Mesendoderm (in vitro differentiated cells): ENCODE results near the gene PCSK6.

ENCODE experiments used
- DNase-seq: peaks from one replicate; pipeline ENCODE4 v3.0.0; 2013
- H2AK5ac ChIP-seq: 2 replicates; pipeline ENCODE4 v1.6.1; 2013; ENCODE audit warnings: low read length, inconsistent platforms
- H2BK120ac ChIP-seq: 2 replicates; pipeline ENCODE4 v1.6.1; 2013; ENCODE audit warnings: low read depth, mild to moderate bottlenecking, low read length, moderate library complexity, mixed read lengths
- H2BK15ac ChIP-seq: replicated peaks from 2 replicates; pipeline ENCODE4 v1.6.1; 2013; ENCODE audit warnings: low read depth, mild to moderate bottlenecking, moderate library complexity
- H2BK5ac ChIP-seq: 2 replicates; pipeline ENCODE4 v1.6.1; 2013; ENCODE audit warnings: low read length, inconsistent platforms
- H3K18ac ChIP-seq: 2 replicates; pipeline ENCODE4 v1.6.1; 2013; ENCODE audit warnings: mild to moderate bottlenecking, low read length, mixed read lengths
- H3K23ac ChIP-seq: one replicate; pipeline ENCODE4 v1.6.1; 2013; ENCODE audit warnings: low read length
- H3K27ac ChIP-seq: 2 replicates; pipeline ENCODE4 v1.5.1; 2013; ENCODE audit warnings: low read depth, mild to moderate bottlenecking, inconsistent platforms, low read length, moderate library complexity
- H3K27me3 ChIP-seq: 2 replicates; pipeline ENCODE4 v1.6.1; 2013; ENCODE audit warnings: low read length, control low read depth, mild to moderate bottlenecking, inconsistent platforms; ENCODE audit not compliant: insufficient read depth, poor library complexity
- H3K36me3 ChIP-seq: 2 replicates; pipeline ENCODE4 v1.6.1; 2013; ENCODE audit warnings: low read length, inconsistent platforms; ENCODE audit not compliant: control insufficient read depth, insufficient read depth
- H3K4ac ChIP-seq: one replicate; pipeline ENCODE4 v1.6.1; 2013; ENCODE audit warnings: low read depth, mild to moderate bottlenecking, low read length, moderate library complexity
- H3K4me1 ChIP-seq: 2 replicates; pipeline ENCODE4 v1.6.1; 2013; ENCODE audit warnings: low read depth, low read length, inconsistent platforms; ENCODE audit not compliant: control insufficient read depth
- H3K4me2 ChIP-seq: 2 replicates; pipeline ENCODE4 v1.6.1; 2013; ENCODE audit warnings: low read length
- H3K4me3 ChIP-seq: 2 replicates; pipeline ENCODE4 v1.5.1; 2013; ENCODE audit warnings: mild to moderate bottlenecking, low read length
- H3K56ac ChIP-seq: one replicate; pipeline ENCODE4 v1.6.1; 2013; ENCODE audit warnings: low read length
- H3K79me1 ChIP-seq: 2 replicates; pipeline ENCODE4 v1.6.1; 2013; ENCODE audit warnings: low read length, inconsistent platforms
- H3K79me2 ChIP-seq: 2 replicates; pipeline ENCODE4 v1.6.1; 2013; ENCODE audit warnings: mild to moderate bottlenecking, low read length; ENCODE audit not compliant: control insufficient read depth, insufficient read depth
- H3K9ac ChIP-seq: 2 replicates; pipeline ENCODE4 v1.6.1; 2013; ENCODE audit warnings: low read length, inconsistent platforms
- H4K5ac ChIP-seq: one replicate; pipeline ENCODE4 v1.6.1; 2013; ENCODE audit warnings: low read length
- H4K8ac ChIP-seq: one replicate; pipeline ENCODE4 v1.6.1; 2013; ENCODE audit warnings: low read depth, mild to moderate bottlenecking, control low read depth, low read length, moderate library complexity
- WGBS: extraction: QIAGEN DNeasy Blood & Tissue Kit; methylation state at CpG from one replicate; pipeline ENCODE4 v1.1.7; 2013; ENCODE audit warnings: low lambda C conversion rate, missing lambda C conversion rate; ENCODE audit not compliant: insufficient coverage; ENCODE audit errors: extremely low coverage; 5-methylcytosine and 5-hydroxymethylcytosine counted together

The PCSK6 gene

GRCh38 chr15:101372149-101372577, 117.3 kb downstream of the PCSK6 start:
- H3K27ac ChIP-seq, result no peak overlapping the region
- H4K8ac ChIP-seq, result no peak overlapping the region
- H3K9ac ChIP-seq, result no peak overlapping the region
- no peak overlapping the region for H3K56ac ChIP-seq
- no peaks in the 10 kb centered on the region for H3K79me2 ChIP-seq
- WGBS, result no CpG with 5 or more reads among the region's 13 CpGs
- H3K23ac ChIP-seq, result no peak overlapping the region
- no peak overlapping the region for H2BK5ac ChIP-seq
- H2AK5ac ChIP-seq, result no peak overlapping the region
- H3K4me3 ChIP-seq, result no peak overlapping the region
- no peaks in the 10 kb centered on the region for H3K79me1 ChIP-seq
- H3K4me1 ChIP-seq, result peaks cover 4% of the 10 kb centered on the region
- no peaks in the 10 kb centered on the region for H3K36me3 ChIP-seq
- H3K4ac ChIP-seq, result no peak overlapping the region
- no peak overlapping the region for H2BK120ac ChIP-seq
- H3K18ac ChIP-seq, result no peak overlapping the region
- H4K5ac ChIP-seq, result no peak overlapping the region
- no peak for DNase-seq
- no peak overlapping the region for H3K4me2 ChIP-seq
- H3K27me3 ChIP-seq, result no peaks in the 10 kb centered on the region
- no peak overlapping the region for H2BK15ac ChIP-seq

DNA sequence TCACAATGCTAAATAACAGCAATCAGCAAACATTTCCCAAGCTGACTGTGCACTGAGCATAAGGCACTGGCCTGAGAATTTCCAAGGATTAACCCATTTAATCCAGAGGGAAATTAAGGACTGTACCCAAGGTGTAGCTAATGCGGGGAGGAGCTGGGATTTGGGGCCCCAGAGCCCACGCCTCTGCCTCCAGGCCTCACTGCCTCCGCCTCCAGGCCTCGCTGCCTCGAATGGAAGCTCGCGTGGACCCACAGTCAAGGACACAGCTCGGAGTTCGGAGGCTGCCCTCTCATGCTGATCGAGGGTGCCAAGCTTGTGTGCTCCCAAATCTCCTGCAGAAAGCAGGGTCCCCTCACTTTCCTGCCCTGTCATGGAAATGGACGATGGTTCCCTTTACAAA, 118.0 kb downstream of the PCSK6 start:
- no peak overlapping the region for H4K8ac ChIP-seq
- H3K36me3 ChIP-seq, result no peaks in the 10 kb centered on the region
- no peak overlapping the region for H4K5ac ChIP-seq
- no peak overlapping the region for H2AK5ac ChIP-seq
- no peak overlapping the region for H2BK15ac ChIP-seq
- H2BK120ac ChIP-seq, result no peak overlapping the region
- no peak overlapping the region for H2BK5ac ChIP-seq
- H3K18ac ChIP-seq, result no peak overlapping the region
- H3K56ac ChIP-seq, result no peak overlapping the region
- H3K27me3 ChIP-seq, result no peaks in the 10 kb centered on the region
- H3K4me1 ChIP-seq, result peaks cover 4% of the 10 kb centered on the region
- no peak overlapping the region for H3K4ac ChIP-seq
- no peak overlapping the region for H3K9ac ChIP-seq
- H3K4me3 ChIP-seq, result no peak overlapping the region
- DNase-seq, result no peak
- H3K79me1 ChIP-seq, result no peaks in the 10 kb centered on the region
- no peaks in the 10 kb centered on the region for H3K79me2 ChIP-seq
- H3K23ac ChIP-seq, result no peak overlapping the region
- H3K27ac ChIP-seq, result no peak overlapping the region
- no CpG with 5 or more reads among the region's 11 CpGs for WGBS
- no peak overlapping the region for H3K4me2 ChIP-seq

- no peak overlapping the region for H3K4ac ChIP-seq
- no peak overlapping the region for H3K4me2 ChIP-seq
- H3K23ac ChIP-seq, result no peak overlapping the region
- no peaks in the 10 kb centered on the region for H3K36me3 ChIP-seq
- H3K9ac ChIP-seq, result no peak overlapping the region
- no peak overlapping the region for H3K27ac ChIP-seq
- DNase-seq, result no peak
- H3K79me1 ChIP-seq, result no peaks in the 10 kb centered on the region
- H2BK120ac ChIP-seq, result no peak overlapping the region
- H3K4me3 ChIP-seq, result no peak overlapping the region
- no peak overlapping the region for H3K56ac ChIP-seq
- no peak overlapping the region for H4K5ac ChIP-seq
- H3K79me2 ChIP-seq, result no peaks in the 10 kb centered on the region
- H3K18ac ChIP-seq, result no peak overlapping the region
- no peaks in the 10 kb centered on the region for H3K27me3 ChIP-seq
- H4K8ac ChIP-seq, result no peak overlapping the region
- peaks cover 4% of the 10 kb centered on the region for H3K4me1 ChIP-seq
- no CpG with 5 or more reads among the region's 7 CpGs for WGBS
- no peak overlapping the region for H2BK5ac ChIP-seq
- H2BK15ac ChIP-seq, result no peak overlapping the region
- H2AK5ac ChIP-seq, result no peak overlapping the region
Measured at GRCh38 chr15:101371081-101371480, 118.4 kb downstream of the PCSK6 start.

DNA sequence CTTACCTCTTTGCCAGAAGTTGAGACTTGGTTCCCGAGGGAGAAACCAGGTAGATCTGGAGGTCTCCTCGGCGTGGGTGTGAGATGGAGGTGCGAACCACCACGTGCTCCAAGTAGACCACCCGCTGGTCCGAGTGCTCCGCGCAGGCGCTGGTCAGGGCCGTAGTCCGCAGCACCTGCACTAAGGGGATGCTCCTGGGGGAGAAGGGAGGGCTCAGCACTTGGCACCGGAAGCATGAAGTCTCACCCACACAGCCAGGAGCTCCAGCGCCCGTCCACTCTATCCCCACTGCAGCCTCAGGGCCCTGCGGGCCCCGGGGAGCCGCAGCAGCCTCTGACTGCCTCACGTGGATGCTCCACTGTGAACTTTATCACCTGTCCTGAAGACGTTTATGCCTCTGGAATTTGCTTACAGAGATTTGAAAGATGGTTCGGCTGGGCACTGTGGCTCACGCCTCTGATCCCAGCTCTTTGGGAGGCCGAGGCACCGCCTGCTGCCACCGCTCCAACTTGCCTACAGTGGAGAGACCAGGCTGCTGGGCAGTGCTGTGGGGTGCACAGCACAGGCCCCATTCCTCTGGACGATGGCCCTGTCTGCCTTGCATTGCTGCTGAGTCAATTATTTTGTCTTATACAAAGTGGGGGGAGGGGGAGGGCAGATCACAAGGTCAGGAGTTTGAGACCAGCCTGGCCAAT, 119.0 kb downstream of the PCSK6 start:
- Histone ChIP-seq H3K27me3 (no peaks in the 10 kb centered on the region), H2AK5ac (no peak overlapping the region), H3K36me3 (no peaks in the 10 kb centered on the region), H3K4me2 (no peak overlapping the region), H3K4me3 (no peak overlapping the region), H2BK120ac (no peak overlapping the region), H3K18ac (no peak overlapping the region), H3K9ac (no peak overlapping the region), H3K4me1 (peaks cover 4% of the 10 kb centered on the region), H3K27ac (no peak overlapping the region), H3K79me1 (no peaks in the 10 kb centered on the region), H2BK15ac (no peak overlapping the region), H3K4ac (no peak overlapping the region), H4K5ac (no peak overlapping the region), H3K56ac (no peak overlapping the region), H3K23ac (no peak overlapping the region), H2BK5ac (no peak overlapping the region), H4K8ac (no peak overlapping the region), H3K79me2 (no peaks in the 10 kb centered on the region)
- no peak for DNase-seq
- no CpG with 5 or more reads among the region's 26 CpGs for WGBS

DNA sequence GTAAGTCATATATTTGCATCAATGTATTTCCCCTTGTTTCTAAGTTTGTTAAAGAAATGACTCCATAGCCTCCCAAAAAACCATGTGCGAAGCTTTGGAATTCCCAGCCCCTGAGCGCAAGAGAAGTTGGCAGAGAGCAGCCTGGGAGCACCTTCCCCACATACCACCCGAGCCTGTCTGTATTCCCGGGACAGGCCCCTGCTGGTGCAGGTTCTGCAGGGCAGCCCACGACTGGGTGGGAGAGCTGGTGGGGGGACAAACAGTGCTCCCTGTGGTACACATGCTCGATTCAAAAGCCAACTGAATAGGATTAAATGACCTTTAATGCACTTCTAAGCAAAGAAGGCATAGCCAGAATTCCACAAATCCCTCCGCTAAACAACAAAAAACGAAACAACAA, 119.8 kb downstream of the PCSK6 start:
- Histone ChIP-seq H3K18ac (no peak overlapping the region), H4K8ac (no peak overlapping the region), H3K27ac (no peak overlapping the region), H2BK15ac (no peak overlapping the region), H3K23ac (no peak overlapping the region), H2BK120ac (no peak overlapping the region), H3K4ac (no peak overlapping the region), H3K79me2 (no peaks in the 10 kb centered on the region), H3K4me1 (peaks cover 4% of the 10 kb centered on the region), H3K56ac (no peak overlapping the region), H3K4me3 (no peak overlapping the region), H3K36me3 (no peaks in the 10 kb centered on the region), H3K9ac (no peak overlapping the region), H4K5ac (no peak overlapping the region), H3K4me2 (no peak overlapping the region), H3K79me1 (no peaks in the 10 kb centered on the region), H2AK5ac (no peak overlapping the region), H2BK5ac (no peak overlapping the region), H3K27me3 (no peaks in the 10 kb centered on the region)
- WGBS, result no CpG with 5 or more reads among the region's 8 CpGs
- no peak for DNase-seq
